Naive B cell (primary cell): Measurements from ENCODE around the gene ZNF831. TPM values are rescaled to one million over a fixed set of nuclear protein-coding genes. Genes with fewer than 3 reads are reported as not detected.
A peak's percentile ranks its signal among the peaks of the same experiment; 100 is the strongest.

ENCODE experiments used
- ATAC-seq, 2 donors: fragments of 150-1000 bp; cut with Tn5 transposase; 2 replicates each; pipeline ENCODE4 v1.10.0; 2021; ENCODE audit warnings: low read depth in 2 of 2, mild to moderate bottlenecking in 2 of 2, moderate library complexity in 2 of 2
- DNase-seq: peaks from one replicate; pipeline ENCODE4 v3.0.0; 2022
- H3K27ac Mint-ChIP-seq, 6 donors: one replicate each; pipeline ENCODE4 v1.8.0; 2020 to 2022; ENCODE audit warnings: mild to moderate bottlenecking in 6 of 6, mixed read lengths in 6 of 6, moderate library complexity in 5 of 6, inconsistent platforms in 2 of 6
- H3K27me3 Mint-ChIP-seq, 3 donors: one replicate each; pipeline ENCODE4 v1.8.0; 2021 to 2022; ENCODE audit warnings: mixed read lengths in 3 of 3, mild to moderate bottlenecking in 1 of 3
- H3K36me3 Mint-ChIP-seq, 2 donors: one replicate each; pipeline ENCODE4 v1.8.0; 2020 to 2022; ENCODE audit warnings: mixed read lengths in 2 of 2, inconsistent platforms in 1 of 2, mild to moderate bottlenecking in 1 of 2
- H3K4me1 Mint-ChIP-seq, 3 donors: one replicate each; pipeline ENCODE4 v1.8.0; 2020 to 2022; ENCODE audit warnings: mixed read lengths in 3 of 3, inconsistent platforms in 1 of 3, mild to moderate bottlenecking in 1 of 3, moderate library complexity in 1 of 3
- H3K4me3 Mint-ChIP-seq, 8 donors: one replicate each; pipeline ENCODE4 v1.8.0; 2020 to 2022; ENCODE audit warnings: mild to moderate bottlenecking in 8 of 8, mixed read lengths in 8 of 8, moderate library complexity in 8 of 8, inconsistent platforms in 2 of 8
- H3K9me3 Mint-ChIP-seq, 7 donors: one replicate each; pipeline ENCODE4 v1.8.0; 2020 to 2022; ENCODE audit warnings: mixed read lengths in 7 of 7, mild to moderate bottlenecking in 5 of 7, inconsistent platforms in 2 of 7, moderate library complexity in 1 of 7
- polyA plus RNA-seq, 6 donors: library from polyadenylated mRNA; unstranded; fragments of 300-500 nt; fragmentation: Illumina TruSeq; gene quantifications; one replicate each; pipeline ENCODE4 v1.2.3, GENCODE V29; 2021; ENCODE audit warnings: low read depth in 6 of 6

The ZNF831 gene
- polyA plus RNA-seq, 6 donors from 2014 or later, result 0.66 to 2.6 (median 2.3) TPM

- DNase-seq, result no peak
- H3K27ac Mint-ChIP-seq, result peak overlapping the region; percentile 81 to 100 (median 100)
- ATAC-seq, result no peak
- H3K36me3 Mint-ChIP-seq, result peaks cover 7 to 28% of the 10 kb centered on the region in 2 donors
- H3K9me3 Mint-ChIP-seq, result peaks cover 0 to 4% (median 2%) of the 10 kb centered on the region in 7 donors
- H3K27me3 Mint-ChIP-seq, result no peaks in the 10 kb centered on the region
- H3K4me3 Mint-ChIP-seq, result peak overlapping the region in 7 of 8 donors; percentile 32 to 99 (median 96)
- H3K4me1 Mint-ChIP-seq, result peaks cover 85 to 97% (median 95%) of the 10 kb centered on the region in 3 donors
Measured at GRCh38 chr20:59125836-59126235, 37.8 kb upstream of the ZNF831 start.

- DNase-seq (no peak), ATAC-seq (no peak)
- peaks cover 0 to 4% (median 0%) of the 10 kb centered on the region in 7 donors for H3K9me3 Mint-ChIP-seq
- H3K4me3 Mint-ChIP-seq, result peak overlapping the region in 5 of 8 donors; percentile 48 to 99 (median 92)
- no peaks in the 10 kb centered on the region for H3K27me3 Mint-ChIP-seq
- peaks cover 7 to 20% of the 10 kb centered on the region in 2 donors for H3K36me3 Mint-ChIP-seq
- peaks cover 83 to 92% (median 88%) of the 10 kb centered on the region in 3 donors for H3K4me1 Mint-ChIP-seq
- H3K27ac Mint-ChIP-seq, result peak overlapping the region in 5 of 6 donors; percentile 15 to 100 (median 75)
Measured at GRCh38 chr20:59127839-59128238, 35.8 kb upstream of the ZNF831 start.

GRCh38 chr20:59131551-59132285 is 31.9 kb upstream of the ZNF831 start:
- H3K9me3 Mint-ChIP-seq, result peaks cover 0 to 4% (median 0%) of the 10 kb centered on the region in 7 donors
- ATAC-seq (no peak), DNase-seq (no peak)
- peak overlapping the region in 4 of 6 donors; percentile 22 to 62 (median 46) for H3K27ac Mint-ChIP-seq
- H3K4me1 Mint-ChIP-seq, result peaks cover 67 to 79% (median 76%) of the 10 kb centered on the region in 3 donors
- no peaks in the 10 kb centered on the region for H3K27me3 Mint-ChIP-seq
- peaks cover 11 to 25% of the 10 kb centered on the region in 2 donors for H3K36me3 Mint-ChIP-seq
- peak overlapping the region in 1 of 8 donors; percentile 61 for H3K4me3 Mint-ChIP-seq

- H3K4me3 Mint-ChIP-seq, result no peak overlapping the region
- H3K36me3 Mint-ChIP-seq, result peaks cover 4 to 6% of the 10 kb centered on the region in 2 donors
- no peak for ATAC-seq
- H3K9me3 Mint-ChIP-seq, result no peaks in the 10 kb centered on the region
- no peak for DNase-seq
- H3K4me1 Mint-ChIP-seq, result peaks cover 58 to 82% (median 78%) of the 10 kb centered on the region in 3 donors
- no peaks in the 10 kb centered on the region for H3K27me3 Mint-ChIP-seq
- H3K27ac Mint-ChIP-seq, result peak overlapping the region in 1 of 6 donors; percentile 6
Measured at GRCh38 chr20:59134182-59134581, 29.4 kb upstream of the ZNF831 start.

- H3K4me1 Mint-ChIP-seq, result peaks cover 55 to 83% (median 74%) of the 10 kb centered on the region in 3 donors
- H3K27me3 Mint-ChIP-seq, result no peaks in the 10 kb centered on the region
- H3K4me3 Mint-ChIP-seq, result peak overlapping the region in 4 of 8 donors; percentile 15 to 30 (median 18)
- DNase-seq (no peak), ATAC-seq (no peak)
- H3K9me3 Mint-ChIP-seq, result no peaks in the 10 kb centered on the region
- H3K36me3 Mint-ChIP-seq, result peaks cover 4 to 6% of the 10 kb centered on the region in 2 donors
- H3K27ac Mint-ChIP-seq, result peak overlapping the region in 1 of 6 donors; percentile 52
Measured at GRCh38 chr20:59135093-59135492, 28.5 kb upstream of the ZNF831 start.

GRCh38 chr20:59136027-59136426 is 27.6 kb upstream of the ZNF831 start:
- DNase-seq (no peak), ATAC-seq (peak; percentile 86 to 93)
- Mint-ChIP-seq H3K4me1 (peaks cover 47 to 83% (median 65%) of the 10 kb centered on the region in 3 donors), H3K27me3 (no peaks in the 10 kb centered on the region), H3K9me3 (peaks cover 0 to 2% (median 0%) of the 10 kb centered on the region in 7 donors), H3K36me3 (peaks cover 4 to 6% of the 10 kb centered on the region in 2 donors), H3K27ac (peak overlapping the region in 5 of 6 donors; percentile 9 to 81 (median 29)), H3K4me3 (peak overlapping the region in 6 of 8 donors; percentile 3 to 67 (median 36))

GRCh38 chr20:59137532-59137931 is 26.1 kb upstream of the ZNF831 start:
- peak overlapping the region in 2 of 6 donors; percentile 19 to 87 for H3K27ac Mint-ChIP-seq
- H3K4me3 Mint-ChIP-seq, result peak overlapping the region in 1 of 8 donors; percentile 37
- H3K27me3 Mint-ChIP-seq, result no peaks in the 10 kb centered on the region
- H3K9me3 Mint-ChIP-seq, result peaks cover 0 to 4% (median 0%) of the 10 kb centered on the region in 7 donors
- peaks cover 34 to 71% (median 51%) of the 10 kb centered on the region in 3 donors for H3K4me1 Mint-ChIP-seq
- DNase-seq (no peak), ATAC-seq (no peak)
- H3K36me3 Mint-ChIP-seq, result peaks cover 4 to 6% of the 10 kb centered on the region in 2 donors

GRCh38 chr20:59138114-59138748 is 25.4 kb upstream of the ZNF831 start:
- H3K4me3 Mint-ChIP-seq, result peak overlapping the region in 2 of 8 donors; percentile 55 to 73
- H3K36me3 Mint-ChIP-seq, result peaks cover 3 to 6% of the 10 kb centered on the region in 2 donors
- peaks cover 0 to 4% (median 0%) of the 10 kb centered on the region in 7 donors for H3K9me3 Mint-ChIP-seq
- no peak for ATAC-seq
- peak overlapping the region in 3 of 6 donors; percentile 9 to 72 (median 23) for H3K27ac Mint-ChIP-seq
- H3K27me3 Mint-ChIP-seq, result no peaks in the 10 kb centered on the region
- no peak for DNase-seq
- H3K4me1 Mint-ChIP-seq, result peaks cover 34 to 73% (median 51%) of the 10 kb centered on the region in 3 donors

GRCh38 chr20:59139998-59140397 is 23.6 kb upstream of the ZNF831 start:
- H3K4me3 Mint-ChIP-seq, result peak overlapping the region in 3 of 8 donors; percentile 51 to 60 (median 53)
- DNase-seq, result no peak
- ATAC-seq, result no peak
- H3K9me3 Mint-ChIP-seq, result peaks cover 0 to 4% (median 0%) of the 10 kb centered on the region in 7 donors
- H3K4me1 Mint-ChIP-seq, result peaks cover 33 to 76% (median 52%) of the 10 kb centered on the region in 3 donors
- H3K27me3 Mint-ChIP-seq, result no peaks in the 10 kb centered on the region
- no peaks in the 10 kb centered on the region for H3K36me3 Mint-ChIP-seq
- H3K27ac Mint-ChIP-seq, result peak overlapping the region in 2 of 6 donors; percentile 26 to 34

- no peak for ATAC-seq
- H3K27ac Mint-ChIP-seq, result peak overlapping the region in 1 of 6 donors; percentile 33
- H3K9me3 Mint-ChIP-seq, result peaks cover 0 to 4% (median 0%) of the 10 kb centered on the region in 7 donors
- H3K27me3 Mint-ChIP-seq, result no peaks in the 10 kb centered on the region
- H3K4me3 Mint-ChIP-seq, result no peak overlapping the region
- peaks cover 0 to 4% of the 10 kb centered on the region in 2 donors for H3K36me3 Mint-ChIP-seq
- no peak for DNase-seq
- H3K4me1 Mint-ChIP-seq, result peaks cover 41 to 78% (median 57%) of the 10 kb centered on the region in 3 donors
Measured at GRCh38 chr20:59141818-59142581, 21.6 kb upstream of the ZNF831 start.

GRCh38 chr20:59143326-59143725 is 20.3 kb upstream of the ZNF831 start:
- DNase-seq (no peak), ATAC-seq (no peak)
- Mint-ChIP-seq H3K4me3 (peak overlapping the region in 1 of 8 donors; percentile 37), H3K27ac (peak overlapping the region in 3 of 6 donors; percentile 22 to 97 (median 67)), H3K27me3 (no peaks in the 10 kb centered on the region), H3K36me3 (peaks cover 0 to 5% of the 10 kb centered on the region in 2 donors), H3K4me1 (peaks cover 39 to 78% (median 57%) of the 10 kb centered on the region in 3 donors), H3K9me3 (peaks cover 0 to 4% (median 0%) of the 10 kb centered on the region in 7 donors)

GRCh38 chr20:59144179-59144830 is 19.3 kb upstream of the ZNF831 start:
- Mint-ChIP-seq H3K4me3 (peak overlapping the region in 2 of 8 donors; percentile 7 to 71), H3K4me1 (peaks cover 40 to 76% (median 54%) of the 10 kb centered on the region in 3 donors), H3K36me3 (peaks cover 0 to 5% of the 10 kb centered on the region in 2 donors), H3K27ac (peak overlapping the region in 5 of 6 donors; percentile 14 to 97 (median 62)), H3K27me3 (no peaks in the 10 kb centered on the region), H3K9me3 (peaks cover 0 to 4% (median 0%) of the 10 kb centered on the region in 7 donors)
- DNase-seq (no peak), ATAC-seq (no peak)
